ENCODE data around the gene SMG1.

SMG1 gene

GRCh38 chr16:18789850-18790706 lies 136.1 kb downstream of the SMG1 start, which contains the start of gene RPS15A (continued):
- TF ChIP-seq ZNF398 (tag by site-specific recombination; IDR thresholded peaks at IDR 0.05), result peak; percentile 35; the same call in 1 of the 2 replicates
- TF ChIP-seq ZNF138 (tag by site-specific recombination; IDR thresholded peaks at IDR 0.05; ENCODE audit: borderline replicate concordance), result no peak
- no peak; the same call in 1 of the 2 replicates for TF ChIP-seq ZNF585B (tag by site-specific recombination; IDR thresholded peaks at IDR 0.05)
- TF ChIP-seq ZNF211 (tag by site-specific recombination; IDR thresholded peaks at IDR 0.05; ENCODE audit: low read depth), result no peak
- peak; percentile 73 for TF ChIP-seq ZNF629 (tag by site-specific recombination; IDR thresholded peaks at IDR 0.05)
- TF ChIP-seq ZNF202 (tag by site-specific recombination; IDR thresholded peaks at IDR 0.05; ENCODE audit: borderline replicate concordance), result no peak
- 0 out of 2 replicates have a peak, but pooled peaks have one; percentile 49 for TF ChIP-seq ZNF449 (tag by site-specific recombination; IDR thresholded peaks at IDR 0.05)
- peak; percentile 86 for TF ChIP-seq ZNF501 (tag by site-specific recombination; IDR thresholded peaks at IDR 0.05)
- TF ChIP-seq ZNF433 (tag by site-specific recombination; IDR thresholded peaks at IDR 0.05; ENCODE audit: low read depth), result 0 out of 2 replicates have a peak, but pooled peaks have one; percentile 5
- peak; percentile 97 for TF ChIP-seq YY1 (tag by site-specific recombination; IDR thresholded peaks at IDR 0.05)
- peak; percentile 34; the same call in 1 of the 2 replicates for TF ChIP-seq ZBTB11 (tag by site-specific recombination; conservative IDR thresholded peaks at IDR 0.05; ENCODE audit: low read depth)
- peak; percentile 50; the same call in 1 of the 2 replicates for TF ChIP-seq ZIC2 (tag by site-specific recombination; IDR thresholded peaks at IDR 0.05)
- TF ChIP-seq ZBTB17 (tag by site-specific recombination; IDR thresholded peaks at IDR 0.05), result peak; percentile 100
- no peak for TF ChIP-seq ZNF157 (tag by site-specific recombination; IDR thresholded peaks at IDR 0.05)
- TF ChIP-seq ZNF513 (tag by site-specific recombination; IDR thresholded peaks at IDR 0.05), result no peak
- peak; percentile 73 for TF ChIP-seq IKZF3 (tag by site-specific recombination; IDR thresholded peaks at IDR 0.05)
- TF ChIP-seq ZNF140 (tag by site-specific recombination; IDR thresholded peaks at IDR 0.05), result no peak
- TF ChIP-seq ZBTB26 (tag by site-specific recombination; optimal IDR thresholded peaks at IDR 0.05), result peak; percentile 36
- peak; percentile 93; the same call in 1 of the 2 replicates for TF ChIP-seq ZNF2 (tag by site-specific recombination; IDR thresholded peaks at IDR 0.05)
- TF ChIP-seq ZNF324 (tag by site-specific recombination; IDR thresholded peaks at IDR 0.05), result peak; percentile 73
- TF ChIP-seq ZFP37 (tag by site-specific recombination; IDR thresholded peaks at IDR 0.05), result 0 out of 2 replicates have a peak, but pooled peaks have one; percentile 89
- 0 out of 2 replicates have a peak, but pooled peaks have one; percentile 37 for TF ChIP-seq ZNF660 (tag by site-specific recombination; IDR thresholded peaks at IDR 0.05)
- TF ChIP-seq ZNF366 (tag by site-specific recombination; conservative IDR thresholded peaks at IDR 0.05), result 0 out of 2 replicates have a peak, but pooled peaks have one; percentile 36
- no peak; the same call in 1 of the 2 replicates for TF ChIP-seq ZNF843 (tag by site-specific recombination; IDR thresholded peaks at IDR 0.05)
- TF ChIP-seq ZNF223 (tag by site-specific recombination; IDR thresholded peaks at IDR 0.05), result no peak

All from HEK293 (cell line).